C4-2B (cell line): ENCODE measurements around the gene RBM10.

Experiments
- CTCF ChIP-seq: fragments of 450-650 bp; conservative IDR thresholded peaks from 2 replicates; pipeline ENCODE4 v1.5.1; 2017; ENCODE audit warnings: mild to moderate bottlenecking
- ZFX ChIP-seq: fragments of 450-650 bp; IDR thresholded peaks from 2 replicates; pipeline ENCODE4 v1.6.1; 2017

GRCh38 chrX:47212381-47213293 lies 67.6 kb downstream of the RBM10 start:
- TF ChIP-seq CTCF (no peak), ZFX (no peak)
